HepG2 (cell line): ENCODE measurements around the gene PLPPR2. TPM values are rescaled to one million over a fixed set of nuclear protein-coding genes. Genes with fewer than 3 reads are reported as not detected.
A peak's percentile ranks its signal among the peaks of the same experiment; 100 is the strongest.

Experiments used
- ASH2L ChIP-seq: fragments of 300-600, 200-600 bp; sonication (generic); IDR thresholded peaks from 2 replicates; pipeline ENCODE4 v1.7.0; 2017; ENCODE audit warnings: low read depth, mild to moderate bottlenecking, moderate library complexity, mixed read lengths, low read length; ENCODE audit not compliant: insufficient read length
- CAMTA2 ChIP-seq: sonication (generic); formaldehyde crosslinking; IDR thresholded peaks from 2 replicates; pipeline ENCODE4 v1.4.0; 2020; ENCODE audit warnings: mild to moderate bottlenecking, missing genetic modification reagents, borderline replicate concordance
- CEBPB ChIP-seq: IDR thresholded peaks from 2 replicates; pipeline ENCODE4 v1.6.1; 2011; ENCODE audit warnings: low read depth, low read length, improper control_type of control experiment, borderline replicate concordance
- IKZF5 ChIP-seq: IDR thresholded peaks from 2 replicates; pipeline ENCODE4 v1.6.1; 2018; ENCODE audit warnings: missing genetic modification reagents, mild to moderate bottlenecking, missing compliant biosample characterization
- KAT2B ChIP-seq: fragments of 150-350 bp; IDR thresholded peaks from 2 replicates; pipeline ENCODE4 v1.6.1; 2014; ENCODE audit warnings: low read depth, low read length, borderline replicate concordance
- KDM1A ChIP-seq: IDR thresholded peaks from 2 replicates; pipeline ENCODE4 v1.6.1; 2016; ENCODE audit warnings: missing compliant biosample characterization
- LCORL ChIP-seq, 2 experiments: fragments of 450-650 bp in 1 of 2; sonication (generic) in 1 of 2; formaldehyde crosslinking in 1 of 2; IDR thresholded peaks; 2 replicates each; pipeline versions ENCODE4 v1.5.0 to v1.6.1; 2017 to 2020; ENCODE audit warnings: antibody characterized with exemption in 1 of 2, missing genetic modification reagents in 1 of 2
- RXRB ChIP-seq: IDR thresholded peaks from 2 replicates; pipeline ENCODE4 v1.6.1; 2016; ENCODE audit warnings: borderline replicate concordance, missing genetic modification reagents, missing compliant biosample characterization
- ZBTB25 ChIP-seq: IDR thresholded peaks from 2 replicates; pipeline ENCODE4 v1.6.1; 2018; ENCODE audit warnings: missing genetic modification reagents
- ZNF281 ChIP-seq: sonication (generic); formaldehyde crosslinking; IDR thresholded peaks from 2 replicates; pipeline ENCODE4 v1.4.0; 2020; ENCODE audit warnings: missing genetic modification reagents, borderline replicate concordance
- ZNF333 ChIP-seq: sonication (generic); formaldehyde crosslinking; IDR thresholded peaks from 2 replicates; pipeline ENCODE4 v1.4.0; 2020; ENCODE audit warnings: mild to moderate bottlenecking, missing genetic modification reagents, borderline replicate concordance
- ZNF441 ChIP-seq: sonication (generic); formaldehyde crosslinking; IDR thresholded peaks from 2 replicates; pipeline ENCODE4 v1.7.0; 2021; ENCODE audit warnings: missing genetic modification reagents, borderline replicate concordance
- ZNF496 ChIP-seq: sonication (generic); formaldehyde crosslinking; IDR thresholded peaks from 2 replicates; pipeline ENCODE4 v1.8.1; 2023; ENCODE audit warnings: mild to moderate bottlenecking, moderate library complexity, missing genetic modification reagents; ENCODE audit not compliant: insufficient replicate concordance
- polyA plus RNA-seq, 8 experiments: library from polyadenylated mRNA; depleted of rRNA in 3 of 8; stranded (reverse) in 7 of 8; unstranded in 1 of 8; fragments of >200 nt; fragmentation: Illumina TruSeq in 4 of 8; extraction: Trizol in 4 of 8; gene quantifications; 2 replicates each; pipeline versions ENCODE4 v1.2.1 to v1.2.3, GENCODE V29; 2011 to 2016; ENCODE audit warnings: low read depth in 4 of 8, missing spikeins in 1 of 8, mixed read lengths in 1 of 8; ENCODE audit not compliant: insufficient read depth in 1 of 8
- total RNA-seq, 5 experiments: library from RNA; depleted of rRNA; stranded (reverse); fragments of >200 nt; fragmentation: Illumina TruSeq; extraction: Trizol; gene quantifications; 2 replicates each; pipeline ENCODE4 v1.2.3, GENCODE V29; 2016; ENCODE audit warnings: low read depth in 1 of 5
- TF ChIP-seq, protein P1 (sequence below): IDR thresholded peaks from 2 replicates; pipeline ENCODE4 v1.6.1; 2016; ENCODE audit warnings: low read depth, missing genetic modification reagents, missing compliant biosample characterization
- TF ChIP-seq, protein P2 (sequence below): sonication (generic); formaldehyde crosslinking; IDR thresholded peaks from 2 replicates; pipeline ENCODE4 v1.4.0; 2020; ENCODE audit warnings: mild to moderate bottlenecking, missing genetic modification reagents

Gene PLPPR2
- total and polyA plus RNA-seq, 2 of the 13 experiments (the other 11 are each of a cell fraction or from before 2014, with no cell fraction given), result 1.5 to 2.1 TPM

- peak; percentile 72 for TF ChIP-seq ZNF281 (CRISPR knock-in tag)
- TF ChIP-seq, protein P1, sequence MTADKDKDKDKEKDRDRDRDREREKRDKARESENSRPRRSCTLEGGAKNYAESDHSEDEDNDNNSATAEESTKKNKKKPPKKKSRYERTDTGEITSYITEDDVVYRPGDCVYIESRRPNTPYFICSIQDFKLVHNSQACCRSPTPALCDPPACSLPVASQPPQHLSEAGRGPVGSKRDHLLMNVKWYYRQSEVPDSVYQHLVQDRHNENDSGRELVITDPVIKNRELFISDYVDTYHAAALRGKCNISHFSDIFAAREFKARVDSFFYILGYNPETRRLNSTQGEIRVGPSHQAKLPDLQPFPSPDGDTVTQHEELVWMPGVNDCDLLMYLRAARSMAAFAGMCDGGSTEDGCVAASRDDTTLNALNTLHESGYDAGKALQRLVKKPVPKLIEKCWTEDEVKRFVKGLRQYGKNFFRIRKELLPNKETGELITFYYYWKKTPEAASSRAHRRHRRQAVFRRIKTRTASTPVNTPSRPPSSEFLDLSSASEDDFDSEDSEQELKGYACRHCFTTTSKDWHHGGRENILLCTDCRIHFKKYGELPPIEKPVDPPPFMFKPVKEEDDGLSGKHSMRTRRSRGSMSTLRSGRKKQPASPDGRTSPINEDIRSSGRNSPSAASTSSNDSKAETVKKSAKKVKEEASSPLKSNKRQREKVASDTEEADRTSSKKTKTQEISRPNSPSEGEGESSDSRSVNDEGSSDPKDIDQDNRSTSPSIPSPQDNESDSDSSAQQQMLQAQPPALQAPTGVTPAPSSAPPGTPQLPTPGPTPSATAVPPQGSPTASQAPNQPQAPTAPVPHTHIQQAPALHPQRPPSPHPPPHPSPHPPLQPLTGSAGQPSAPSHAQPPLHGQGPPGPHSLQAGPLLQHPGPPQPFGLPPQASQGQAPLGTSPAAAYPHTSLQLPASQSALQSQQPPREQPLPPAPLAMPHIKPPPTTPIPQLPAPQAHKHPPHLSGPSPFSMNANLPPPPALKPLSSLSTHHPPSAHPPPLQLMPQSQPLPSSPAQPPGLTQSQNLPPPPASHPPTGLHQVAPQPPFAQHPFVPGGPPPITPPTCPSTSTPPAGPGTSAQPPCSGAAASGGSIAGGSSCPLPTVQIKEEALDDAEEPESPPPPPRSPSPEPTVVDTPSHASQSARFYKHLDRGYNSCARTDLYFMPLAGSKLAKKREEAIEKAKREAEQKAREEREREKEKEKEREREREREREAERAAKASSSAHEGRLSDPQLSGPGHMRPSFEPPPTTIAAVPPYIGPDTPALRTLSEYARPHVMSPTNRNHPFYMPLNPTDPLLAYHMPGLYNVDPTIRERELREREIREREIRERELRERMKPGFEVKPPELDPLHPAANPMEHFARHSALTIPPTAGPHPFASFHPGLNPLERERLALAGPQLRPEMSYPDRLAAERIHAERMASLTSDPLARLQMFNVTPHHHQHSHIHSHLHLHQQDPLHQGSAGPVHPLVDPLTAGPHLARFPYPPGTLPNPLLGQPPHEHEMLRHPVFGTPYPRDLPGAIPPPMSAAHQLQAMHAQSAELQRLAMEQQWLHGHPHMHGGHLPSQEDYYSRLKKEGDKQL (CRISPR knock-in tag), result 0 out of 2 replicates have a peak, but pooled peaks have one; percentile 22
- no peak for TF ChIP-seq ZNF496
- peak; percentile 77 for TF ChIP-seq ZBTB25 (CRISPR knock-in tag)
- TF ChIP-seq RXRB (CRISPR knock-in tag), result peak; percentile 36; the same call in 1 of the 2 replicates
- peak; percentile 98 for TF ChIP-seq CEBPB
- TF ChIP-seq ZNF441 (CRISPR knock-in tag), result peak; percentile 41; the same call in 1 of the 2 replicates
- no peak for TF ChIP-seq ZNF333
- TF ChIP-seq IKZF5 (CRISPR knock-in tag), result peak; percentile 36; the same call in 1 of the 2 replicates
- TF ChIP-seq ASH2L, result peak; percentile 16
- TF ChIP-seq, protein P2, sequence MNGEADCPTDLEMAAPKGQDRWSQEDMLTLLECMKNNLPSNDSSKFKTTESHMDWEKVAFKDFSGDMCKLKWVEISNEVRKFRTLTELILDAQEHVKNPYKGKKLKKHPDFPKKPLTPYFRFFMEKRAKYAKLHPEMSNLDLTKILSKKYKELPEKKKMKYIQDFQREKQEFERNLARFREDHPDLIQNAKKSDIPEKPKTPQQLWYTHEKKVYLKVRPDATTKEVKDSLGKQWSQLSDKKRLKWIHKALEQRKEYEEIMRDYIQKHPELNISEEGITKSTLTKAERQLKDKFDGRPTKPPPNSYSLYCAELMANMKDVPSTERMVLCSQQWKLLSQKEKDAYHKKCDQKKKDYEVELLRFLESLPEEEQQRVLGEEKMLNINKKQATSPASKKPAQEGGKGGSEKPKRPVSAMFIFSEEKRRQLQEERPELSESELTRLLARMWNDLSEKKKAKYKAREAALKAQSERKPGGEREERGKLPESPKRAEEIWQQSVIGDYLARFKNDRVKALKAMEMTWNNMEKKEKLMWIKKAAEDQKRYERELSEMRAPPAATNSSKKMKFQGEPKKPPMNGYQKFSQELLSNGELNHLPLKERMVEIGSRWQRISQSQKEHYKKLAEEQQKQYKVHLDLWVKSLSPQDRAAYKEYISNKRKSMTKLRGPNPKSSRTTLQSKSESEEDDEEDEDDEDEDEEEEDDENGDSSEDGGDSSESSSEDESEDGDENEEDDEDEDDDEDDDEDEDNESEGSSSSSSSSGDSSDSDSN (CRISPR knock-in tag), result peak; percentile 68
- TF ChIP-seq KDM1A (CRISPR knock-in tag), result peak; percentile 15; the same call in 1 of the 2 replicates
- TF ChIP-seq CAMTA2 (CRISPR knock-in tag), result no peak
- TF ChIP-seq KAT2B, result no peak
- no peak for TF ChIP-seq LCORL (IDR thresholded peaks at IDR 0.05)
- peak; percentile 91 for TF ChIP-seq LCORL (CRISPR knock-in tag; IDR thresholded peaks at IDR 0.05)
Observed at GRCh38 chr19:11324079-11324661, 31.1 kb upstream of the PLPPR2 start (continued).
